Astrocyte of the hippocampus (primary cell): Measurements from ENCODE around the gene CAV2.

Source experiments
- DNase-seq: peaks from one replicate; pipeline ENCODE4 v3.0.0; 2011; ENCODE audit warnings: low read depth, low spot score

Gene CAV2

GRCh38 chr7:116495736-116496135, 3.8 kb upstream of the CAV2 start:
- DNase-seq, result no peak

- no peak for DNase-seq
Measured at GRCh38 chr7:116496653-116497052, 2.9 kb upstream of the CAV2 start.

- DNase-seq, result no peak
Measured at GRCh38 chr7:116497708-116498107, 1.8 kb upstream of the CAV2 start.

- peak; percentile 84 for DNase-seq
Measured at GRCh38 chr7:116500078-116500853, 728 bp downstream of the CAV2 start.

- DNase-seq, result peak; percentile 46
Measured at GRCh38 chr7:116501425-116502167, 2.1 kb downstream of the CAV2 start.

- no peak for DNase-seq
Measured at GRCh38 chr7:116502201-116503096, 2.9 kb downstream of the CAV2 start.

GRCh38 chr7:116503835-116504234, 4.3 kb downstream of the CAV2 start:
- no peak for DNase-seq

GRCh38 chr7:116505278-116505677, 5.7 kb downstream of the CAV2 start:
- DNase-seq, result no peak

GRCh38 chr7:116505823-116506222, 6.3 kb downstream of the CAV2 start:
- no peak for DNase-seq

GRCh38 chr7:116509982-116510579, 10.5 kb downstream of the CAV2 start:
- no peak for DNase-seq

- no peak for DNase-seq
Measured at GRCh38 chr7:116510795-116511194, 11.3 kb downstream of the CAV2 start.

GRCh38 chr7:116511552-116512519, 12.3 kb downstream of the CAV2 start:
- DNase-seq, result peak; percentile 42

GRCh38 chr7:116512520-116513188, 13.1 kb downstream of the CAV2 start:
- DNase-seq, result peak; percentile 46

- DNase-seq, result no peak
Measured at GRCh38 chr7:116515584-116515983, 16.0 kb downstream of the CAV2 start.

GRCh38 chr7:116516324-116516723, 16.8 kb downstream of the CAV2 start:
- no peak for DNase-seq

- no peak for DNase-seq
Measured at GRCh38 chr7:116517626-116518025, 18.1 kb downstream of the CAV2 start.

GRCh38 chr7:116518961-116519360, 19.4 kb downstream of the CAV2 start:
- no peak for DNase-seq

GRCh38 chr7:116521046-116521664, 21.6 kb downstream of the CAV2 start:
- DNase-seq, result no peak

GRCh38 chr7:116522247-116522646, 22.7 kb downstream of the CAV2 start:
- DNase-seq, result peak; percentile 93
